HG02798 (cell line): ENCODE results near the gene VSTM5.

Experiments
- ATAC-seq: cut with Tn5 transposase; IDR thresholded peaks from one replicate; pipeline ENCODE4 v1.9.1; 2021; ENCODE audit warnings: mild to moderate bottlenecking; ENCODE audit not compliant: unreplicated experiment, poor library complexity

The VSTM5 gene

GRCh38 chr11:93843906-93844305 is 6.5 kb downstream of the VSTM5 start:
- ATAC-seq, result no peak

GRCh38 chr11:93842461-93842860 is 8.0 kb downstream of the VSTM5 start:
- ATAC-seq, result no peak

- no peak for ATAC-seq
Observed at GRCh38 chr11:93842034-93842433, 8.4 kb downstream of the VSTM5 start.

GRCh38 chr11:93841446-93841845 is 9.0 kb downstream of the VSTM5 start:
- ATAC-seq, result no peak

GRCh38 chr11:93840981-93841380 is 9.4 kb downstream of the VSTM5 start:
- ATAC-seq, result no peak

- ATAC-seq, result no peak
Observed at GRCh38 chr11:93840180-93840579, 10.2 kb downstream of the VSTM5 start.

GRCh38 chr11:93838967-93839366 is 11.5 kb downstream of the VSTM5 start:
- no peak for ATAC-seq

- ATAC-seq, result no peak
Observed at GRCh38 chr11:93832780-93833179, 17.6 kb downstream of the VSTM5 start.

GRCh38 chr11:93831343-93832127 is 18.9 kb downstream of the VSTM5 start:
- no peak for ATAC-seq

- ATAC-seq, result no peak
Observed at GRCh38 chr11:93829598-93829997, 20.8 kb downstream of the VSTM5 start.

GRCh38 chr11:93827363-93827762 is 23.1 kb downstream of the VSTM5 start:
- ATAC-seq, result no peak

- no peak for ATAC-seq
Observed at GRCh38 chr11:93823210-93823609, 27.2 kb downstream of the VSTM5 start.

- no peak for ATAC-seq
Observed at GRCh38 chr11:93822359-93822758, 28.1 kb downstream of the VSTM5 start.

- ATAC-seq, result no peak
Observed at GRCh38 chr11:93821617-93822016, 28.8 kb downstream of the VSTM5 start.

GRCh38 chr11:93820847-93821246 is 29.6 kb downstream of the VSTM5 start:
- ATAC-seq, result no peak

GRCh38 chr11:93819966-93820695 is 30.3 kb downstream of the VSTM5 start:
- ATAC-seq, result no peak

GRCh38 chr11:93817426-93818348 is 32.7 kb downstream of the VSTM5 start:
- no peak for ATAC-seq

GRCh38 chr11:93814966-93815633 is 35.3 kb downstream of the VSTM5 start:
- no peak for ATAC-seq

GRCh38 chr11:93813974-93814373 is 36.4 kb downstream of the VSTM5 start:
- ATAC-seq, result no peak

- ATAC-seq, result no peak
Observed at GRCh38 chr11:93807980-93808379, 42.4 kb downstream of the VSTM5 start.
